DMS53 (cell line): ENCODE results near the gene CLTRN.
"Not testable (repeated sequence)": the region's sequence is repeated elsewhere in the genome, so short reads cannot be mapped to it uniquely, and the experiment has no call there.

Experiments used
- DNase-seq: peaks from one replicate; lab custom pipeline; 2025; lab: John Stamatoyannopoulos, UW

The CLTRN gene

GRCh38 chrX:15664487-15665444, at the start of gene CLTRN:
Gene CLTRN, minus strand, starts transcription at chrX:15664805. Its CDS starts 30 bp downstream, at chrX:15664775.
- peak; percentile 3 for DNase-seq

- DNase-seq = not testable (repeated sequence)
Observed at GRCh38 chrX:15704273-15704672, 39.7 kb upstream of the CLTRN start.

GRCh38 chrX:15703809-15704208, 39.2 kb upstream of the CLTRN start:
- DNase-seq = not testable (repeated sequence)

- DNase-seq = no peak
Observed at GRCh38 chrX:15702488-15703371, 38.1 kb upstream of the CLTRN start.

- no peak for DNase-seq
Observed at GRCh38 chrX:15696516-15696915, 31.9 kb upstream of the CLTRN start.

- no peak for DNase-seq
Observed at GRCh38 chrX:15694941-15695451, 30.4 kb upstream of the CLTRN start.

GRCh38 chrX:15686818-15687685, 22.4 kb upstream of the CLTRN start:
- DNase-seq = peak; percentile 77

GRCh38 chrX:15683193-15683592, 18.6 kb upstream of the CLTRN start:
- no peak for DNase-seq

GRCh38 chrX:15681433-15681832, 16.8 kb upstream of the CLTRN start:
- DNase-seq = no peak

GRCh38 chrX:15680401-15680800, 15.8 kb upstream of the CLTRN start:
- DNase-seq = no peak

- no peak for DNase-seq
Observed at GRCh38 chrX:15679246-15679645, 14.6 kb upstream of the CLTRN start.

- no peak for DNase-seq
Observed at GRCh38 chrX:15678339-15678738, 13.7 kb upstream of the CLTRN start.

GRCh38 chrX:15676886-15677285, 12.3 kb upstream of the CLTRN start:
- DNase-seq = no peak

GRCh38 chrX:15675490-15675921, 10.9 kb upstream of the CLTRN start:
- DNase-seq = peak; percentile 92

GRCh38 chrX:15674841-15675489, 10.4 kb upstream of the CLTRN start:
- peak; percentile 97 for DNase-seq

- DNase-seq = no peak
Observed at GRCh38 chrX:15674514-15674840, 9.9 kb upstream of the CLTRN start.

GRCh38 chrX:15673970-15674369, 9.4 kb upstream of the CLTRN start:
- no peak for DNase-seq

GRCh38 chrX:15672881-15673280, 8.3 kb upstream of the CLTRN start:
- no peak for DNase-seq

- no peak for DNase-seq
Observed at GRCh38 chrX:15663439-15663838, 1.2 kb downstream of the CLTRN start.

GRCh38 chrX:15654804-15655203, 9.8 kb downstream of the CLTRN start:
- DNase-seq = not testable (repeated sequence)

- no peak for DNase-seq
Observed at GRCh38 chrX:15653961-15654360, 10.6 kb downstream of the CLTRN start.
